A673 (cell line): Measurements from ENCODE around the gene LNPK. TPM values are rescaled to one million over a fixed set of nuclear protein-coding genes. Genes with fewer than 3 reads are reported as not detected.
"Not testable (repeated sequence)": the region's sequence is repeated elsewhere in the genome, so short reads cannot be mapped to it uniquely, and the experiment has no call there.

Source experiments
- BruUV-seq: library from RNA; stranded (reverse); fragments of 400-500 nt; replicated peaks from 2 replicates; lab custom pipeline; 2021; lab: Mats Ljungman, UMichigan
- CTCF ChIA-PET: fragments of 300-600 bp; sonication (Branson Sonifier 250); formaldehyde crosslinking; loops from one replicate; lab custom pipeline; 2022; ENCODE audit warnings: antibody characterized with exemption; lab: Charles Lee
- POLR2A ChIA-PET: fragments of 300-600 bp; sonication (Branson Sonifier 250); formaldehyde crosslinking; loops from one replicate; lab custom pipeline; 2022; ENCODE audit warnings: antibody characterized with exemption; ENCODE audit not compliant: low non-redundant PET; lab: Charles Lee
- DNase-seq: peaks from one replicate; pipeline ENCODE4 v3.0.0-alpha.2; 2015; ENCODE audit warnings: low spot score
- H3K27ac ChIP-seq: fragments of 200-600 bp; sonication (generic); 2 replicates; pipeline ENCODE4 v1.5.1; 2016; ENCODE audit warnings: mixed run types, low read depth, mild to moderate bottlenecking, mixed read lengths, antibody characterized with exemption, low read length; ENCODE audit not compliant: poor library complexity, severe bottlenecking
- H3K27me3 ChIP-seq: fragments of 200-600 bp; sonication (generic); replicated peaks from 2 replicates; pipeline ENCODE4 v1.6.1; 2017; ENCODE audit warnings: mixed run types, low read depth, mild to moderate bottlenecking, mixed read lengths, antibody characterized with exemption, low read length; ENCODE audit not compliant: insufficient read depth, poor library complexity
- H3K36me3 ChIP-seq: fragments of 200-600 bp; sonication (generic); 2 replicates; pipeline ENCODE4 v1.6.1; 2016; ENCODE audit warnings: mixed run types, mild to moderate bottlenecking, mixed read lengths, antibody characterized with exemption, low read length; ENCODE audit not compliant: insufficient read depth, poor library complexity, severe bottlenecking
- H3K4me1 ChIP-seq: fragments of 200-600 bp; sonication (generic); 2 replicates; pipeline ENCODE4 v1.6.1; 2017; ENCODE audit warnings: mixed run types, mild to moderate bottlenecking, mixed read lengths, antibody characterized with exemption, low read length; ENCODE audit not compliant: insufficient read depth, poor library complexity, severe bottlenecking
- H3K4me3 ChIP-seq: fragments of 200-600 bp; sonication (generic); 2 replicates; pipeline ENCODE4 v1.5.1; 2016; ENCODE audit warnings: low read depth, mixed run types, mild to moderate bottlenecking, mixed read lengths, low read length; ENCODE audit not compliant: poor library complexity, severe bottlenecking
- H3K9me3 ChIP-seq: fragments of 200-600 bp; sonication (generic); 2 replicates; pipeline ENCODE4 v1.6.1; 2016; ENCODE audit warnings: mixed run types, low read depth, mild to moderate bottlenecking, mixed read lengths, antibody characterized with exemption, low read length; ENCODE audit not compliant: poor library complexity, severe bottlenecking
- EZH2 ChIP-seq: fragments of 200-600 bp; sonication (generic); IDR thresholded peaks from 2 replicates; pipeline ENCODE4 v1.6.1; 2017; ENCODE audit warnings: borderline replicate concordance, low read depth, mild to moderate bottlenecking, mixed read lengths, antibody characterized with exemption, low read length; ENCODE audit not compliant: poor library complexity, severe bottlenecking
- intact Hi-C: fragments of 100-400 bp; cut with micrococcal nuclease; formaldehyde crosslinking; loops from one replicate; pipeline ENCODE4 v1.10.0; 2022; ENCODE audit not compliant: unreplicated experiment
- total RNA-seq: library from RNA; stranded (reverse); gene quantifications from 2 replicates; pipeline ENCODE4 v1.2.3, GENCODE V29; 2021
- TF ChIP-seq, protein P1 (sequence below): fragments of 300-800, 200-600 bp; sonication (generic); conservative IDR thresholded peaks from 2 replicates; pipeline ENCODE4 v1.5.1; 2017; ENCODE audit warnings: low read depth, mild to moderate bottlenecking, antibody characterized with exemption, low read length, moderate library complexity, mixed read lengths

Gene LNPK
- total RNA-seq, 1 experiment from 2014 or later, result 46.6 TPM

DNA sequence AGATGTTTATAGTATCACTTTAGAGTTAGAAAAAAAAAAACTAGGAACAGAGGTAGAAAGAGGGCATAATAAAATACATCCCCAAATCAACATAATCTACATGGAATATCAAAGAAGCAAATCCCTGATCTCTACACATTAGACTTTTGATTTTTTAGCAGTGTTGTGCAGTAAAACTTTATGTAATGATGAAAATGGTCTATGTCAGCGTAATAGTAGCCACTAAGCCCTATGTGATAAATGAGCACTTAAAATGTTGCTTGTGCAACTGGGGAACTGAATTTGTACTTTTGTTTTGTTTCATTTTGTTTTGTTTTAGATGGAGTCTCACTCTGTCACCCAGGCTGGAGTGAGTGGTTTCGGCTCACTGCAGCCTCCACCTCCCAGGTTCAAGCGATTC lies 36.3 kb downstream of the LNPK start:
- CTCF ChIA-PET, result no interaction called here
- Histone ChIP-seq H3K4me3 (no peak overlapping the region), H3K36me3 (peaks cover 9% of the 10 kb centered on the region), H3K4me1 (no peaks in the 10 kb centered on the region), H3K27ac (no peak overlapping the region), H3K27me3 (no peaks in the 10 kb centered on the region), H3K9me3 (no peaks in the 10 kb centered on the region)
- POLR2A ChIA-PET, result no interaction called here
- DNase-seq, result no peak
- no TSS peak for BruUV-seq
- intact Hi-C loops, result no loop called here
- no peak for TF ChIP-seq EZH2
- TF ChIP-seq, protein P1, sequence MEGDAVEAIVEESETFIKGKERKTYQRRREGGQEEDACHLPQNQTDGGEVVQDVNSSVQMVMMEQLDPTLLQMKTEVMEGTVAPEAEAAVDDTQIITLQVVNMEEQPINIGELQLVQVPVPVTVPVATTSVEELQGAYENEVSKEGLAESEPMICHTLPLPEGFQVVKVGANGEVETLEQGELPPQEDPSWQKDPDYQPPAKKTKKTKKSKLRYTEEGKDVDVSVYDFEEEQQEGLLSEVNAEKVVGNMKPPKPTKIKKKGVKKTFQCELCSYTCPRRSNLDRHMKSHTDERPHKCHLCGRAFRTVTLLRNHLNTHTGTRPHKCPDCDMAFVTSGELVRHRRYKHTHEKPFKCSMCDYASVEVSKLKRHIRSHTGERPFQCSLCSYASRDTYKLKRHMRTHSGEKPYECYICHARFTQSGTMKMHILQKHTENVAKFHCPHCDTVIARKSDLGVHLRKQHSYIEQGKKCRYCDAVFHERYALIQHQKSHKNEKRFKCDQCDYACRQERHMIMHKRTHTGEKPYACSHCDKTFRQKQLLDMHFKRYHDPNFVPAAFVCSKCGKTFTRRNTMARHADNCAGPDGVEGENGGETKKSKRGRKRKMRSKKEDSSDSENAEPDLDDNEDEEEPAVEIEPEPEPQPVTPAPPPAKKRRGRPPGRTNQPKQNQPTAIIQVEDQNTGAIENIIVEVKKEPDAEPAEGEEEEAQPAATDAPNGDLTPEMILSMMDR, result no peak

DNA sequence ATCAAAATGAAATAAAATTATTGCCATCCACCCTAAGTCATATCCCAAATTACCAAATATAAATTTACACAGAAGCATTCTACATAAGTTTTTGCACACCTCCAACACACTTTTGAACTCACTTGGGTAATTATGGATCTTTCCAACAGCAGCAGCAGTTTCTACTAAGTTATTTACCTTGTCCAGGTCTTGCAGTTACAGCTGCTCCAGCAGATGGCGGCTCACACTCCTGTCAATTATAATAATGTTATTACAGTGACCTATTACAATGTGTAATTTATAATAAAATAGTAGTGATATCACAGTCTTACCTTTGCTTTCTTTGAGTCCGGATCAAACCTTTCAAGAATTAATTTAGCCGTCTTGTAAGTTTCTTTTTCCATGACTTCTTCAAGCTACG lies 37.9 kb downstream of the LNPK start:
- Histone ChIP-seq H3K36me3 (peaks cover 6% of the 10 kb centered on the region), H3K27me3 (no peaks in the 10 kb centered on the region), H3K9me3 (no peaks in the 10 kb centered on the region), H3K4me3 (no peak overlapping the region), H3K4me1 (no peaks in the 10 kb centered on the region), H3K27ac (no peak overlapping the region)
- no TSS peak for BruUV-seq
- CTCF ChIA-PET, result no interaction called here
- POLR2A ChIA-PET, result no interaction called here
- TF ChIP-seq, protein P1, result peak; percentile 36
- TF ChIP-seq EZH2, result no peak
- DNase-seq, result no peak
- intact Hi-C loops, result no loop called here

DNA sequence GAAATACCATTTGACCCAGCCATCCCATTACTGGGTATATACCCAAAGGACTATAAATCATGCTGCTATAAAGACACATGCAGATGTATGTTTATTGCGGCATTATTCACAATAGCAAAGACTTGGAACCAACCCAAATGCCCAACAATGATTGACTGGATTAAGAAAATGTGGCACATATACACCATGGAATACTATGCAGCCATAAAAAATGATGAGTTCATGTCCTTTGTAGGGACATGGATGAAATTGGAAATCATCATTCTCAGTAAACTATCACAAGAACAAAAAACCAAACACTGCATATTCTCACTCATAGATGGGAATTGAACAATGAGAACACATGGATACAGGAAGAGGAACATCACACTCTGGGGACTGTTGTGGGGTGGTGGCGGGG lies 38.9 kb downstream of the LNPK start:
- CTCF ChIA-PET, intact Hi-C loops, H3K4me1 ChIP-seq, H3K27ac ChIP-seq, H3K27me3 ChIP-seq, DNase-seq, POLR2A ChIA-PET, H3K9me3 ChIP-seq, H3K36me3 ChIP-seq, BruUV-seq, H3K4me3 ChIP-seq: not testable (repeated sequence)

DNA sequence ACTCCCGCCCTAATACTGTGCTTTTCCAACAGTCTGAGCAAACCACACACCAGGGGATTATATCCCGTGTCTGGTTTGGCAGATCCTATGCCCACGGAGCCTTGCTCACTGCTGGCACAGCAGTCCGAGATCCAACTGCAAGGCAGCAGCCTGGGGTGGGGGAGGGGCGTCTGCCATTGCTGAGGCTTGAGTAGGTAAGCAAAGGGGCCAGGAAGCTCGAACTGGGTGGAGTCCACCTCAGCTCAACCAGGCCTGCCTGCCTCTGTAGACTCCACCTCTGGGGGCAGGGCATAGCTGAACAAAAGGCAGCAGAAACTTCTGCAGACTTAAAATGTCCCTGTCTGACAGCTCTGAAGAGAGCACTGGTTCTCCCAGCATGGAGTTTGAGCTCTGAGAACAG lies 44.2 kb downstream of the LNPK start:
- BruUV-seq, result no TSS peak
- intact Hi-C loops, result no loop called here
- no peak for TF ChIP-seq EZH2
- TF ChIP-seq, protein P1, result no peak
- H3K27me3 ChIP-seq, result no peaks in the 10 kb centered on the region
- no peak overlapping the region for H3K4me3 ChIP-seq
- ChIA-PET CTCF (no interaction called here), POLR2A (no interaction called here)
- peaks cover 4% of the 10 kb centered on the region for H3K36me3 ChIP-seq
- no peak overlapping the region for H3K27ac ChIP-seq
- no peaks in the 10 kb centered on the region for H3K9me3 ChIP-seq
- no peak for DNase-seq
- no peaks in the 10 kb centered on the region for H3K4me1 ChIP-seq
